PC-3 (cell line): ENCODE data around the gene P2RY14. TPM values are rescaled to one million over a fixed set of nuclear protein-coding genes. Genes with fewer than 3 reads are reported as not detected.

Source experiments
- ATAC-seq: fragments of 200-7000 bp; cut with Tn5 transposase; 2 replicates; pipeline ENCODE4 v1.9.1; 2020; ENCODE audit warnings: mild to moderate bottlenecking, moderate library complexity
- BruUV-seq: library from RNA; stranded (reverse); fragments of 400-500 nt; replicated peaks from 2 replicates; lab custom pipeline; 2021; lab: Mats Ljungman, UMichigan
- CTCF ChIA-PET: fragments of 300-600 bp; sonication (Branson Sonifier 250); formaldehyde crosslinking; loops from one replicate; lab custom pipeline; 2022; ENCODE audit warnings: antibody characterized with exemption; lab: Charles Lee
- POLR2A ChIA-PET: fragments of 300-600 bp; sonication (Branson Sonifier 250); formaldehyde crosslinking; loops from one replicate; lab custom pipeline; 2022; ENCODE audit warnings: antibody characterized with exemption; ENCODE audit not compliant: unreplicated experiment; lab: Charles Lee
- DNase-seq: peaks from one replicate; pipeline ENCODE4 v3.0.0-alpha.2; 2015
- H2AFZ ChIP-seq: fragments of 300-600 bp; sonication (generic); 2 replicates; pipeline ENCODE4 v1.6.0; 2016; ENCODE audit warnings: antibody characterized with exemption, low read length
- H3F3A ChIP-seq: fragments of 300-600 bp; sonication (generic); one replicate; pipeline ENCODE4 v1.6.0; 2017; ENCODE audit warnings: antibody characterized with exemption, low read length, control low read depth, mild to moderate bottlenecking; ENCODE audit not compliant: unreplicated experiment
- H3K27ac ChIP-seq: fragments of 300-600 bp; sonication (generic); 2 replicates; pipeline ENCODE4 v1.5.1; 2016; ENCODE audit warnings: mild to moderate bottlenecking, low read length
- H3K27me3 ChIP-seq: fragments of 300-600 bp; sonication (generic); 2 replicates; pipeline ENCODE4 v1.6.1; 2016; ENCODE audit warnings: low read length, mixed read lengths
- H3K36me3 ChIP-seq: fragments of 300-600 bp; sonication (generic); 2 replicates; pipeline ENCODE4 v1.6.1; 2016; ENCODE audit warnings: low read depth, mixed run types, low read length, mixed read lengths
- H3K4me1 ChIP-seq: fragments of 300-600 bp; sonication (generic); 2 replicates; pipeline ENCODE4 v1.5.1; 2016; ENCODE audit warnings: low read length; ENCODE audit not compliant: insufficient read depth
- H3K4me2 ChIP-seq: fragments of 300-600 bp; sonication (generic); 2 replicates; pipeline ENCODE4 v1.6.0; 2016; ENCODE audit warnings: low read length
- H3K4me3 ChIP-seq: fragments of 300-600 bp; sonication (generic); 2 replicates; pipeline ENCODE4 v1.5.1; 2016; ENCODE audit warnings: mild to moderate bottlenecking, low read length, mixed read lengths
- H3K79me2 ChIP-seq: fragments of 300-600 bp; sonication (generic); 2 replicates; pipeline ENCODE4 v1.6.1; 2017; ENCODE audit warnings: low read length, mixed read lengths
- H3K9ac ChIP-seq: fragments of 300-600 bp; sonication (generic); 2 replicates; pipeline ENCODE4 v1.6.0; 2016; ENCODE audit warnings: mild to moderate bottlenecking, low read length
- H3K9me2 ChIP-seq: fragments of 300-600 bp; sonication (generic); replicated peaks from 2 replicates; pipeline ENCODE4 v1.6.1; 2016; ENCODE audit warnings: mixed run types, low read length, mixed read lengths
- H3K9me3 ChIP-seq: fragments of 300-600 bp; sonication (generic); 2 replicates; pipeline ENCODE4 v1.6.1; 2016; ENCODE audit warnings: low read length, mixed read lengths
- H4K20me1 ChIP-seq: fragments of 300-600 bp; sonication (generic); 2 replicates; pipeline ENCODE4 v1.6.1; 2016; ENCODE audit warnings: low read length, mixed read lengths
- CTCF ChIP-seq: fragments of 300-600 bp; sonication (generic); conservative IDR thresholded peaks from 2 replicates; pipeline ENCODE4 v1.5.1; 2017; ENCODE audit warnings: antibody characterized with exemption, low read depth, mild to moderate bottlenecking, low read length
- EZH2 ChIP-seq: fragments of 300-600 bp; sonication (generic); IDR thresholded peaks from one replicate; pipeline ENCODE4 v1.6.1; 2017; ENCODE audit warnings: antibody characterized with exemption, mild to moderate bottlenecking, low read length; ENCODE audit not compliant: unreplicated experiment
- EZH2phosphoT487 ChIP-seq: fragments of 300-600 bp; sonication (generic); IDR thresholded peaks from 2 replicates; pipeline ENCODE4 v1.6.1; 2018; ENCODE audit warnings: mild to moderate bottlenecking, antibody characterized with exemption, low read length, borderline replicate concordance
- intact Hi-C: fragments of 100-400 bp; cut with micrococcal nuclease; formaldehyde crosslinking; loops from 2 replicates; pipeline ENCODE4 v1.9.0; 2023
- total RNA-seq: library from RNA; depleted of rRNA; stranded (reverse); fragments of >200 nt; gene quantifications from 2 replicates; pipeline ENCODE4 v1.2.3, GENCODE V29; 2014

P2RY14 gene
- total RNA-seq, 1 experiment from 2014 or later = not detected

GRCh38 chr3:151219056-151219455 is 59.3 kb downstream of the P2RY14 start:
- peak; percentile 84 for DNase-seq
- CTCF ChIA-PET = interaction anchor here (0.6 to 1.8 kb wide), 3 partner anchors 9 to 310 kb away, joined by 3 to 9 read pairs (median 7); no protein-coding TSS in a partner anchor
- 0 out of 2 replicates have a peak overlapping the region, but pooled peaks have one; percentile 20 for H3K27ac ChIP-seq

GRCh38 chr3:151218136-151218535 is 60.2 kb downstream of the P2RY14 start:
- DNase-seq (no peak), ATAC-seq (no peak)
- ChIA-PET POLR2A (interaction anchor here (0.6 kb wide), 1 partner anchor 132 kb away, joined by 3 read pairs; no protein-coding TSS in a partner anchor), CTCF (interaction anchor here (1.8 kb wide), 1 partner anchor 10 kb away, joined by 7 read pairs; no protein-coding TSS in a partner anchor)
- Histone ChIP-seq H4K20me1 (no peaks in the 10 kb centered on the region), H3K36me3 (no peaks in the 10 kb centered on the region), H3F3A (no peaks in the 10 kb centered on the region), H3K4me2 (no peak overlapping the region), H3K79me2 (no peaks in the 10 kb centered on the region), H3K4me1 (peaks cover 12% of the 10 kb centered on the region), H3K27me3 (no peaks in the 10 kb centered on the region), H2AFZ (no peak overlapping the region), H3K9me3 (no peaks in the 10 kb centered on the region), H3K27ac (no peak overlapping the region), H3K9ac (no peak overlapping the region), H3K9me2 (no peaks in the 10 kb centered on the region), H3K4me3 (no peak overlapping the region)
- TF ChIP-seq EZH2phosphoT487 = no peak
- intact Hi-C loops = no loop called here
- BruUV-seq = no TSS peak

More at GRCh38 chr3:151219056-151219455, 59.3 kb downstream of the P2RY14 start:
- BruUV-seq = no TSS peak
- Histone ChIP-seq H3K4me2 (peak overlapping the region; percentile 53; the same call in 1 of the 2 replicates), H3K9me2 (no peaks in the 10 kb centered on the region), H3K9me3 (no peaks in the 10 kb centered on the region), H3F3A (no peaks in the 10 kb centered on the region), H4K20me1 (no peaks in the 10 kb centered on the region), H3K27me3 (no peaks in the 10 kb centered on the region), H3K4me3 (no peak overlapping the region), H3K36me3 (no peaks in the 10 kb centered on the region), H3K79me2 (no peaks in the 10 kb centered on the region), H3K9ac (no peak overlapping the region), H2AFZ (no peak overlapping the region), H3K4me1 (peaks cover 12% of the 10 kb centered on the region)
- intact Hi-C loops = no loop called here
- ATAC-seq = peak; percentile 99
- TF ChIP-seq EZH2 (no peak), CTCF (no peak), EZH2phosphoT487 (no peak)
- POLR2A ChIA-PET = no interaction called here

- DNase-seq (no peak), ATAC-seq (no peak)
- Histone ChIP-seq H3K9ac (no peak overlapping the region), H3K27ac (no peak overlapping the region), H2AFZ (no peak overlapping the region), H3K79me2 (no peaks in the 10 kb centered on the region), H3K9me3 (no peaks in the 10 kb centered on the region), H3K27me3 (no peaks in the 10 kb centered on the region), H3K9me2 (no peaks in the 10 kb centered on the region), H3F3A (no peaks in the 10 kb centered on the region), H3K4me1 (peaks cover 12% of the 10 kb centered on the region), H3K36me3 (no peaks in the 10 kb centered on the region), H4K20me1 (no peaks in the 10 kb centered on the region), H3K4me2 (no peak overlapping the region), H3K4me3 (no peak overlapping the region)
- CTCF ChIA-PET = no interaction called here
- no TSS peak for BruUV-seq
- intact Hi-C loops = no loop called here
- TF ChIP-seq EZH2phosphoT487 (no peak), CTCF (no peak), EZH2 (no peak)
- POLR2A ChIA-PET = no interaction called here
These were observed 61.4 kb downstream of the P2RY14 start for GRCh38 chr3:151216641-151217607.
